Measurements from ENCODE around the gene ZRANB3.
"Not testable (repeated sequence)": the region's sequence is repeated elsewhere in the genome, so short reads cannot be mapped to it uniquely, and the experiment has no call there.

The ZRANB3 gene

DNA sequence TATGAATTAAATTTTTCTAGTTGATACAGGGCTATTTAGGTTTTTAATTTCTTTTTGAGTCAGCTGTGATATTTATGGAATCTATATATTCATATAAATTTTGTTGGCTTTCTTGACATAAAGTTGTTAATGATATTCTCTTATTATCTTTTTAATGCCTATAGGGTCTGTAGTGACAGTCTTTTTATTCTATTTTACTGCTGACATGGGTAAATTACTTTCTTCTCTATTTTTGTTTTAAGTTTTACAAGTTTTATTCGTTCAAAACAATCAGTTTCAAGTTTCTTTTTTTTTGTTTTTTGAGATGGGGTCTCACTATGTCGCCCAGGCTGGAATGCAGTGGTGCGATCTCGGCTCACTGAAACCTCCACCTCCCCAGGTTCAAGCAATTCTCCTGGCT lies 226.3 kb downstream of the ZRANB3 start:
- POLR2A ChIA-PET, result no interaction called here
- no peak for DNase-seq (ENCODE audit: extremely low spot score)
- CTCF ChIA-PET, result no interaction called here
- TF ChIP-seq TARDBP (IDR thresholded peaks at IDR 0.05) (no peak), FOXK2 (IDR thresholded peaks at IDR 0.05) (no peak), FOXM1 (IDR thresholded peaks at IDR 0.05; ENCODE audit: borderline replicate concordance) (no peak), NFRKB (IDR thresholded peaks at IDR 0.05) (no peak), ARNT (IDR thresholded peaks at IDR 0.05) (no peak), ZNF384 (IDR thresholded peaks at IDR 0.05) (no peak), L3MBTL2 (conservative IDR thresholded peaks at IDR 0.05) (no peak), BHLHE40 (IDR thresholded peaks at IDR 0.05; ENCODE audit: borderline replicate concordance) (no peak), ELF4 (IDR thresholded peaks at IDR 0.05) (no peak), SUZ12 (IDR thresholded peaks at IDR 0.05) (no peak), LEF1 (IDR thresholded peaks at IDR 0.05; ENCODE audit: borderline replicate concordance) (no peak), FOXA1 (IDR thresholded peaks at IDR 0.05) (no peak), CTBP1 (IDR thresholded peaks at IDR 0.05; ENCODE audit: borderline replicate concordance) (no peak), HDGF (IDR thresholded peaks at IDR 0.05; ENCODE audit: borderline replicate concordance) (no peak), SP1 (IDR thresholded peaks at IDR 0.05) (no peak)
- TF ChIP-seq, protein P1, sequence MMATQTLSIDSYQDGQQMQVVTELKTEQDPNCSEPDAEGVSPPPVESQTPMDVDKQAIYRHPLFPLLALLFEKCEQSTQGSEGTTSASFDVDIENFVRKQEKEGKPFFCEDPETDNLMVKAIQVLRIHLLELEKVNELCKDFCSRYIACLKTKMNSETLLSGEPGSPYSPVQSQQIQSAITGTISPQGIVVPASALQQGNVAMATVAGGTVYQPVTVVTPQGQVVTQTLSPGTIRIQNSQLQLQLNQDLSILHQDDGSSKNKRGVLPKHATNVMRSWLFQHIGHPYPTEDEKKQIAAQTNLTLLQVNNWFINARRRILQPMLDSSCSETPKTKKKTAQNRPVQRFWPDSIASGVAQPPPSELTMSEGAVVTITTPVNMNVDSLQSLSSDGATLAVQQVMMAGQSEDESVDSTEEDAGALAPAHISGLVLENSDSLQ (IDR thresholded peaks at IDR 0.05), result no peak

GRCh38 chr2:135299658-135300244 lies 231.3 kb downstream of the ZRANB3 start:
- POLR2A ChIA-PET, result no interaction called here
- TF ChIP-seq SP1 (IDR thresholded peaks at IDR 0.05) (no peak), NFRKB (IDR thresholded peaks at IDR 0.05) (no peak), CTBP1 (IDR thresholded peaks at IDR 0.05; ENCODE audit: borderline replicate concordance) (no peak), L3MBTL2 (conservative IDR thresholded peaks at IDR 0.05) (no peak), FOXK2 (IDR thresholded peaks at IDR 0.05) (no peak), HDGF (IDR thresholded peaks at IDR 0.05; ENCODE audit: borderline replicate concordance) (no peak), ARNT (IDR thresholded peaks at IDR 0.05) (no peak), LEF1 (IDR thresholded peaks at IDR 0.05; ENCODE audit: borderline replicate concordance) (no peak), FOXA1 (IDR thresholded peaks at IDR 0.05) (no peak)
- TF ChIP-seq, protein P1 (IDR thresholded peaks at IDR 0.05), result no peak
- no peak for DNase-seq (ENCODE audit: extremely low spot score)
- CTCF ChIA-PET, result no interaction called here

DNA sequence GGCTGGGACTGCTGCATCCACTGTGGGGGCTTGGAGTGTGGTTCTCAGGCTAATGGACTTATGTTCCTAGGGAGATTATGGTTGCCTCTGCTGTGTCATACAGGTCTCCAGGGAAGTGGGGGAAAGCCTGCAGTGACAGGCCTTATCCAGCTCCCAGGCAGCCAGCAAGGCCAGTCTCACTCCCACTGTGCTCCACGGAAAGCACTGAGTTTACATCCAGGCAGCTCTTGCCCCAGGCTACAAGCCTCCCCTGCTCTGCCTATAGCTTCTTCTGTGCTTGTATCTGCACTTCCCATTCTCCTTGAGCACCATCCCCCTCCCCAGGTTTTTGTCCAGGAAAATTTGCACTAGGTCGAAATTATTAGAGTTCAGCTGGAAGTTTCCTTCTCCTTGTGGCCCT lies 231.9 kb downstream of the ZRANB3 start:
- TF ChIP-seq LEF1 (IDR thresholded peaks at IDR 0.05; ENCODE audit: borderline replicate concordance), result no peak
- TF ChIP-seq L3MBTL2 (conservative IDR thresholded peaks at IDR 0.05), result no peak
- TF ChIP-seq FOXA1 (IDR thresholded peaks at IDR 0.05), result no peak
- TF ChIP-seq ZNF384 (IDR thresholded peaks at IDR 0.05), result no peak
- ChIA-PET POLR2A (no interaction called here), CTCF (no interaction called here)
- DNase-seq (ENCODE audit: extremely low spot score), result no peak

- POLR2A ChIA-PET; DNase-seq (ENCODE audit: extremely low spot score); CTCF ChIA-PET: not testable (repeated sequence)
Measured at GRCh38 chr2:135287121-135287520, 243.9 kb downstream of the ZRANB3 start.

DNA sequence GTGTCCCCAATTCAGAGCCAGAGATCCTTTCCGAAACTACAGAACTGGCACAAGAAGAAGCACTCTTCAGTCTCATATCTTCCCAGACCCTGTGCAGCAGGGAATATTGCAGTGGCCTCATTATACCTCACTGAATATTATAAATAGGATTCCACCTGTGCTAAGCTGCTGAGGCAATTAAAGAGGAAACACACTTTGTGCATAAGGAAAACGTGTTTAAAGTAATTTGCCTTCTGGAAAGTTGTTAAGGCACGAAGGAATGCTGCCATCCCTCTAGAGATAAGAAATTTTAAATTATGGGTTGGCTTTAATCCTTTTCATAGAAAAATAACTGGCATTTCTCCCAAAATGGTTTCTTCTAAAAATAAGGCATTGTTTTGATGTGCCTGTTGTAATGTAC lies 245.6 kb downstream of the ZRANB3 start:
- no peak for TF ChIP-seq FOXK2 (IDR thresholded peaks at IDR 0.05)
- TF ChIP-seq LEF1 (IDR thresholded peaks at IDR 0.05; ENCODE audit: borderline replicate concordance), result no peak
- TF ChIP-seq FOXM1 (IDR thresholded peaks at IDR 0.05; ENCODE audit: borderline replicate concordance), result no peak
- TF ChIP-seq NFRKB (IDR thresholded peaks at IDR 0.05), result no peak
- TF ChIP-seq SUZ12 (IDR thresholded peaks at IDR 0.05), result no peak
- TF ChIP-seq, protein P1 (IDR thresholded peaks at IDR 0.05), result no peak
- TF ChIP-seq FOXA1 (IDR thresholded peaks at IDR 0.05), result no peak
- no peak for TF ChIP-seq ELF4 (IDR thresholded peaks at IDR 0.05)
- TF ChIP-seq CTBP1 (IDR thresholded peaks at IDR 0.05; ENCODE audit: borderline replicate concordance), result no peak
- TF ChIP-seq L3MBTL2 (conservative IDR thresholded peaks at IDR 0.05), result no peak
- no peak for TF ChIP-seq ZNF384 (IDR thresholded peaks at IDR 0.05)
- TF ChIP-seq HDGF (IDR thresholded peaks at IDR 0.05; ENCODE audit: borderline replicate concordance), result no peak
- TF ChIP-seq TARDBP (IDR thresholded peaks at IDR 0.05), result no peak
- TF ChIP-seq ARNT (IDR thresholded peaks at IDR 0.05), result no peak
- TF ChIP-seq BHLHE40 (IDR thresholded peaks at IDR 0.05; ENCODE audit: borderline replicate concordance), result no peak
- no peak for TF ChIP-seq SP1 (IDR thresholded peaks at IDR 0.05)
- no peak for DNase-seq (ENCODE audit: extremely low spot score)
- ChIA-PET POLR2A (no interaction called here), CTCF (no interaction called here)

- CTCF ChIA-PET, result no interaction called here
Measured at GRCh38 chr2:135281379-135281778, 249.6 kb downstream of the ZRANB3 start.

More at GRCh38 chr2:135281379-135281778, 249.6 kb downstream of the ZRANB3 start:
- POLR2A ChIA-PET, result no interaction called here
- no peak for TF ChIP-seq TARDBP (IDR thresholded peaks at IDR 0.05)
- no peak for TF ChIP-seq FOXM1 (IDR thresholded peaks at IDR 0.05; ENCODE audit: borderline replicate concordance)
- TF ChIP-seq BHLHE40 (IDR thresholded peaks at IDR 0.05; ENCODE audit: borderline replicate concordance), result no peak
- TF ChIP-seq HDGF (IDR thresholded peaks at IDR 0.05; ENCODE audit: borderline replicate concordance), result no peak
- TF ChIP-seq FOXA1 (IDR thresholded peaks at IDR 0.05), result no peak
- TF ChIP-seq ELF4 (IDR thresholded peaks at IDR 0.05), result no peak
- TF ChIP-seq ZNF384 (IDR thresholded peaks at IDR 0.05), result no peak
- TF ChIP-seq SUZ12 (IDR thresholded peaks at IDR 0.05), result no peak
- no peak for TF ChIP-seq FOXK2 (IDR thresholded peaks at IDR 0.05)
- no peak for DNase-seq (ENCODE audit: extremely low spot score)

All from HEK293T (cell line).